AG08396 (cell line): ENCODE results near the gene IFRD2.

Experiments used
- DNase-seq: peaks from one replicate; pipeline ENCODE4 v3.0.0; 2012; ENCODE audit warnings: low spot score, mixed read lengths

IFRD2 gene

GRCh38 chr3:50302095-50303012, 10.1 kb upstream of the IFRD2 start:
- no peak for DNase-seq

- no peak for DNase-seq
These were observed 8.5 kb upstream of the IFRD2 start for GRCh38 chr3:50300681-50301254.

GRCh38 chr3:50299929-50300680, 7.9 kb upstream of the IFRD2 start:
- no peak for DNase-seq

GRCh38 chr3:50299638-50299928, 7.4 kb upstream of the IFRD2 start:
- no peak for DNase-seq

GRCh38 chr3:50298836-50299637, 6.8 kb upstream of the IFRD2 start, which contains the start of the genes HYAL3 and NAA80:
HYAL3 (minus strand) TSS chr3:50299405; CDS start chr3:50295602, 3,803 bp downstream.
NAA80 (minus strand) TSS chr3:50299405; CDS start chr3:50297463, 1,942 bp downstream.
- DNase-seq: peak; percentile 99

GRCh38 chr3:50297896-50298725, 5.9 kb upstream of the IFRD2 start:
- no peak for DNase-seq

- DNase-seq: no peak
These were observed 5.2 kb upstream of the IFRD2 start for GRCh38 chr3:50297384-50297775.

GRCh38 chr3:50296721-50297383, 4.6 kb upstream of the IFRD2 start:
- DNase-seq: no peak

GRCh38 chr3:50295553-50296431, 3.6 kb upstream of the IFRD2 start:
- no peak for DNase-seq

GRCh38 chr3:50294492-50295403, 2.5 kb upstream of the IFRD2 start:
- no peak for DNase-seq

GRCh38 chr3:50294089-50294488, 1.9 kb upstream of the IFRD2 start:
- DNase-seq: no peak

- DNase-seq: no peak
These were observed 1.0 kb upstream of the IFRD2 start for GRCh38 chr3:50293079-50293801.

- DNase-seq: no peak
These were observed 2.0 kb downstream of the IFRD2 start for GRCh38 chr3:50290161-50290641.

GRCh38 chr3:50289130-50289529, 3.1 kb downstream of the IFRD2 start:
- no peak for DNase-seq

GRCh38 chr3:50288387-50289007, 3.7 kb downstream of the IFRD2 start:
- DNase-seq: no peak

- no peak for DNase-seq
These were observed 5.0 kb downstream of the IFRD2 start for GRCh38 chr3:50287262-50287661.
